VCaP (cell line): ENCODE data around the gene OR51D1.
A peak's percentile ranks its signal among the peaks of the same experiment; 100 is the strongest.

Experiments
- H3K27ac ChIP-seq: fragments of 450-650 bp; 2 replicates; pipeline ENCODE4 v1.5.1; 2017
- TF ChIP-seq, protein P1 (sequence below): fragments of 450-650 bp; conservative IDR thresholded peaks from 2 replicates; pipeline ENCODE4 v1.5.1; 2017; ENCODE audit warnings: mild to moderate bottlenecking, moderate library complexity

The OR51D1 gene, protein sequence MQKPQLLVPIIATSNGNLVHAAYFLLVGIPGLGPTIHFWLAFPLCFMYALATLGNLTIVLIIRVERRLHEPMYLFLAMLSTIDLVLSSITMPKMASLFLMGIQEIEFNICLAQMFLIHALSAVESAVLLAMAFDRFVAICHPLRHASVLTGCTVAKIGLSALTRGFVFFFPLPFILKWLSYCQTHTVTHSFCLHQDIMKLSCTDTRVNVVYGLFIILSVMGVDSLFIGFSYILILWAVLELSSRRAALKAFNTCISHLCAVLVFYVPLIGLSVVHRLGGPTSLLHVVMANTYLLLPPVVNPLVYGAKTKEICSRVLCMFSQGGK

GRCh38 chr11:4636962-4637661 lies at the start of gene OR51D1:
TSS of gene OR51D1 (plus strand) at chr11:4637477. CDS start at chr11:4639791, 2,314 bp downstream.
- TF ChIP-seq, protein P1, sequence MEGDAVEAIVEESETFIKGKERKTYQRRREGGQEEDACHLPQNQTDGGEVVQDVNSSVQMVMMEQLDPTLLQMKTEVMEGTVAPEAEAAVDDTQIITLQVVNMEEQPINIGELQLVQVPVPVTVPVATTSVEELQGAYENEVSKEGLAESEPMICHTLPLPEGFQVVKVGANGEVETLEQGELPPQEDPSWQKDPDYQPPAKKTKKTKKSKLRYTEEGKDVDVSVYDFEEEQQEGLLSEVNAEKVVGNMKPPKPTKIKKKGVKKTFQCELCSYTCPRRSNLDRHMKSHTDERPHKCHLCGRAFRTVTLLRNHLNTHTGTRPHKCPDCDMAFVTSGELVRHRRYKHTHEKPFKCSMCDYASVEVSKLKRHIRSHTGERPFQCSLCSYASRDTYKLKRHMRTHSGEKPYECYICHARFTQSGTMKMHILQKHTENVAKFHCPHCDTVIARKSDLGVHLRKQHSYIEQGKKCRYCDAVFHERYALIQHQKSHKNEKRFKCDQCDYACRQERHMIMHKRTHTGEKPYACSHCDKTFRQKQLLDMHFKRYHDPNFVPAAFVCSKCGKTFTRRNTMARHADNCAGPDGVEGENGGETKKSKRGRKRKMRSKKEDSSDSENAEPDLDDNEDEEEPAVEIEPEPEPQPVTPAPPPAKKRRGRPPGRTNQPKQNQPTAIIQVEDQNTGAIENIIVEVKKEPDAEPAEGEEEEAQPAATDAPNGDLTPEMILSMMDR, result peak; percentile 88

DNA sequence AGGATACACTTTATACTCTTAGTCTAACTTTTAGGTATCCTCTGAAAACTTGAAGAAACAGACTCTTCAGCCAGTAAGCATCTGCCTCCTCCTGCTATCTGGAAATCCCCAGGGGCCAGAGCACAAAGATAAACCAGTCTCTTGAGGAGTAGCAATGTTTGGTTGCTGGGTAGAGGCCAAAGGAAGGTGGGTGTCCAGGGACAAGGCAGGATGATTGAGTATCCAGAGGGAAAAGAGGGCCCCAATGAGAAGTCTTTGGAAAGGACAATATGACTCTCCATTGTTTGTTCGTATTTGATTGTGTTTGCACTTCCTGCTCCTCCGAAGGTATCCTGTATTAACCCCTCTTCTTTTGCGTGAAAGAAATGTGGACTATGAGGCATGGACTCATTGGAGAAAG lies 48.3 kb upstream of the OR51D1 start:
- peak overlapping the region; percentile 61 for H3K27ac ChIP-seq
- TF ChIP-seq, protein P1, result no peak

More at GRCh38 chr11:4636962-4637661, at the start of gene OR51D1:
- H3K27ac ChIP-seq, result peak within 1 kb of the TSS; percentile 92

DNA sequence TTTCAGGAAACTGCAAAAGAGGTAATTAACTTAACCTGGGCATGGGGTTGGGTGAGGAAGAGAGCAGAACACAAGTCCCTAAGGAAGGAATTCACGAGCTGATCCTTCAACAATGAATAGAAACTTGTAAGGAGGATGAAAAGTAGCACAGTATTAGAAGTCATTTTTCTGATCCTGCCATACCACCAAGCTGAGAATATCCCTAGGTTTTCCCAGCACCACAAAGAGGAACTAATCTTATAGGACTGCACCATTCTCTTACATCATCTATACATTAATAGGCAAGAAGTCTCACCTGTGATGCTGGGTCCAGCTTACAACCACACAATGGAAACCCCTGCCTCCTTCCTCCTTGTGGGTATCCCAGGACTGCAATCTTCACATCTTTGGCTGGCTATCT lies 43.5 kb upstream of the OR51D1 start, which contains the start of gene OR52I1:
Gene OR52I1 (plus strand): TSS at position 301 of the 400 bp plus-strand sequence. CDS start 0 bp downstream, at position 301.
- H3K27ac ChIP-seq, result no peak within 1 kb of the TSS
- TF ChIP-seq, protein P1, result no peak

GRCh38 chr11:4605057-4605456 lies 32.2 kb upstream of the OR51D1 start:
- TF ChIP-seq, protein P1, result no peak
- H3K27ac ChIP-seq, result peak overlapping the region; percentile 87

GRCh38 chr11:4606231-4607015 lies 30.9 kb upstream of the OR51D1 start:
- TF ChIP-seq, protein P1, result no peak
- peak overlapping the region; percentile 87 for H3K27ac ChIP-seq

- TF ChIP-seq, protein P1, result no peak
- peak overlapping the region; percentile 87 for H3K27ac ChIP-seq
Measured at GRCh38 chr11:4607096-4607495, 30.2 kb upstream of the OR51D1 start.
